Measurements from ENCODE around the gene MNT.
"Not testable (repeated sequence)": the region's sequence is repeated elsewhere in the genome, so short reads cannot be mapped to it uniquely, and the experiment has no call there.

MNT gene, protein sequence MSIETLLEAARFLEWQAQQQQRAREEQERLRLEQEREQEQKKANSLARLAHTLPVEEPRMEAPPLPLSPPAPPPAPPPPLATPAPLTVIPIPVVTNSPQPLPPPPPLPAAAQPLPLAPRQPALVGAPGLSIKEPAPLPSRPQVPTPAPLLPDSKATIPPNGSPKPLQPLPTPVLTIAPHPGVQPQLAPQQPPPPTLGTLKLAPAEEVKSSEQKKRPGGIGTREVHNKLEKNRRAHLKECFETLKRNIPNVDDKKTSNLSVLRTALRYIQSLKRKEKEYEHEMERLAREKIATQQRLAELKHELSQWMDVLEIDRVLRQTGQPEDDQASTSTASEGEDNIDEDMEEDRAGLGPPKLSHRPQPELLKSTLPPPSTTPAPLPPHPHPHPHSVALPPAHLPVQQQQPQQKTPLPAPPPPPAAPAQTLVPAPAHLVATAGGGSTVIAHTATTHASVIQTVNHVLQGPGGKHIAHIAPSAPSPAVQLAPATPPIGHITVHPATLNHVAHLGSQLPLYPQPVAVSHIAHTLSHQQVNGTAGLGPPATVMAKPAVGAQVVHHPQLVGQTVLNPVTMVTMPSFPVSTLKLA

DNA sequence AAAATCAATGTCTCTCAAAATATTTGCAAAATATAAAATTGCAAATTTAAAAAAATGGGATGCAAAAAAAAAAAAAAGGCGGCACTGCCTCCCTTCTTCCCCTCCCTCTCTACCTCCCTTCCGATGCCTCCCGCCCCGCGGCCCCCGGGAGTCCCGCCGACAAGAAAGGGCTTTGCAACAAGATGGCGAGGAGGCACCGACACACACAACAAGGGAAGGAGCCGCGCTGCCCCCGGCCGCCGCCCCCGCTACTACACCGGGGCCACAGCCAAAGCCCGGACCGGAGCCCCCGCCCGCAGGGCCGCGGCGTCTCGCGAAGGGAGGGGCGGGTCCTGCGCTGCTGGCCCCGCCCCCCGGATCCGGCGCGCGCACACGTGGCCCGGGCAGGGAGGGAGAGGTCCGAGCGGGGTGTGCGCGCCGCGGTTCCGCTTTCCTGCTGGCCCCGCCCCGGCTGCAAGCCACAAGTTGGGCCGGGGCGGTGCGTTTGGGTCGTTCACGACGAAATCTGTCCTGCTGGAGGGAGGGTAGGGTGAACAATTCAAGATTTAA is at the start of gene MNT:
Gene MNT (minus strand): TSS at position 184 of the 549 bp plus-strand sequence. CDS start 348 bp downstream, outside the sequence.
- peak; percentile 74 to 91 for DNase-seq

DNA sequence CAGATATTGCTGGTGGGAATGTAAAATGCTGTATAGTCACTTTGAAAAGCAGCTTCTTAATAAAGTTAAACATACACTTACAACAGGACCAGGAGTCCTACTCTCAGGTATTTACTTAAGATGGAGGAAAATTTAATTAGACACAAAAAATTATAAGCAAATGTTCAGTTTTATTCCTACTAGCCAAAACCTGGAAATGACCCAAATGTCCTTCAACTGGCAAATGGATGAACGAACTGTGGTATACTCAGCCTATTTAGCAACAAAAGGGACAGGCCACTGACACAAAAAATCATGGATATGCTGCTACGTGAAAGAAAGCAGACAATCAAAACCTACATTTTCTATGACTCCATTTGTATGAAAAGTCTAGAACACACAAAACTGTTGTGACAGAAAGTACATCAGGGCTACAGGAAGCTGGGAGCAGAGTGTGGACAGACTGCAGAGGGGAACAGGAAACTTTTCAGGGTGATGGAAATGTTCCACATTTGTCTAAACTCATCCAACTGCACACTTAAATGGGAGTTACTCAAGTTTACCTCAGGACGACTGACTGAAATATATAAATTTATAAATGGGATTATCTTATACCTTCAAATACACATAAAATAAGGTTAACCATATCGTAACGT is 49.3 kb upstream of the MNT start:
- DNase-seq = no peak

DNA sequence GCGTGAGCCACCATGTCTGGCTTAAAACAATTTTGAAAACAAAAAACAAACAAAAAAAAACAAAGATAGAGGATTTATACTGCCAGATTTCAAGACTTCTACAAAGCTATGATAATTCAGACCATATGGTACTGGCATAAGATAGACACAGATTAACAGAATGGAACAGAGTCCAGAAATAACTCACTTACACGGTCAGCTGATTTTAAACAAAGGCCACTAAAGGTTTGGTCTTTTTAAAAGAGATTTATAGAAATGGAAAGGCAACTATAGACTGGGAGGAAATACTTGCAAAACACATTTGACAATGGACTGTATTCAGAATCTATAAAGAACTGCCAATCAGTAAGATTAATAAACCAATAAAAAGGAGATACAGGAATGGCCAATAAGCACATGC is 48.6 kb upstream of the MNT start:
- DNase-seq = no peak

DNA sequence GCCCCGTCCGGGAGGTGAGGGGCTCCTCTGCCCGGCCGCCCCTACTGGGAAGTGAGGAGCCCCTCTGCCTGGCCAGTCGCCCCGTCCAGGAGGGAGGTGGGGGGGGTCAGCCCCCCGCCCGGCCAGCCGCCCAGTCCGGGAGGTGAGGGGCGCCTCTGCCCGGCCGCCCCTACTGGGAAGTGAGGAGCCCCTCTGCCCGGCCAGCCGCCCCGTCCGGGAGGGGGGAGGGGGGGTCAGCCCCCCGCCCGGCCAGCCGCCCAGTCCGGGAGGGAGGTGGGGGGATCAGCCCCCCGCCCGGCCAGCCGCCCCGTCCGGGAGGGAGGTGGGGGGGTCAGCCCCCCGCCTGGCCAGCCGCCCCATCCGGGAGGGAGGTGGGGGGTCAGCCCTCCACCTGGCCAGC is 46.6 kb upstream of the MNT start:
- not testable (repeated sequence) for DNase-seq

DNA sequence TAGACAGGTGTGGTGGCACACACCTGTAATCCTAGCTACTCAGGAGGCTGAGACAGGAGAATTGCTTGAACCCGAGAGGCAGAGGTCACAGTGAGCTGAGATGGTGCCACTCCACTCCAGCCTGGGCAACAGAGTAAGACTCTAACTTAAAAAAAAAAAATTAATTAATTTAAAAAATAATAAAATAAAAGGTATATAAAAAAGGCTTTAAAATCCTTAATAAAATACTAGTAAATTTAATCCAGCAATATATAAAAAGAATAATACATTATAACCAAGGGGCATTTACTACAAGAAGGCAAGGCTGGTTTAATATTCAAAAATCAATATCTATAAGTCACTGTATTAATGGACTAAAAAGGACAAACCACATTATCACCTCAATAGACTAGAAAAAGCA is 44.8 kb upstream of the MNT start:
- no peak for DNase-seq

DNA sequence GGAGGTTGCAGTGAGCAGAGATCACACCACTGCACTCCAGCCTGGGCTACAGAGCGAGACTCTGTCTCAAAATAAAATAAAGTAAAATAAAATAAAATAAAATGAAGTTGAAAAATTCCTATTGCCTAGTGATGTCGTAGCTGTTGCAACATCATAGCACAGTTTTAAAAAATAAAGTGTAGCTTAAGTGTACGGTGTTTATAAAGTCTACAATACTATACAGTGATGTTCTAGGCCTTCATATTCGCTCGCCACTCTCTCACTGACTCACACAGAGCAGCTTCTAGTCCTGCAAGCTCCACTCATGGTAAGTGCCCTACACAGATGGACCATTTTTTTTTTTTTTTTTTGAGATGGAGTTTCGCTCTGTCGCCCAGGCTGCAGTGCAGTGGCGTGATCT is 43.5 kb upstream of the MNT start:
- DNase-seq = no peak

DNA sequence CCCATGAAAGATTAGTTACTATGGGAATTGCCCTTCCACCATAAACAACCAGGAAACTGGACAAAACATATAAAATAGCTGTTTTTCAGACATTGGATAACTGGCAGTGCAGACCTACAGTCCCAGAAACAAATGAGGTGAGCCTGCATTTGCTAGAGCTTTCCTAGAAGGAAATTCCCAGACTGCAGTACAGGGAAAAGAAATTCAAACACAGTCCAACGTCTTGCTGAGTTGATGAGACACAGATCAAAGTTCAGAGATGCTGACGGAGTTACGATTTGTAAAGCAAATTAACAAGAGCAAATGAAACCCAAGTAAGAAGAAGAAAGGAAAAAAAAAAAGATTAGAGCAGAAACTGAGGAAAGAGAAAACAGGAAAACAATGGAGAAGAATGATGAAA is 41.3 kb upstream of the MNT start:
- DNase-seq = no peak

DNA sequence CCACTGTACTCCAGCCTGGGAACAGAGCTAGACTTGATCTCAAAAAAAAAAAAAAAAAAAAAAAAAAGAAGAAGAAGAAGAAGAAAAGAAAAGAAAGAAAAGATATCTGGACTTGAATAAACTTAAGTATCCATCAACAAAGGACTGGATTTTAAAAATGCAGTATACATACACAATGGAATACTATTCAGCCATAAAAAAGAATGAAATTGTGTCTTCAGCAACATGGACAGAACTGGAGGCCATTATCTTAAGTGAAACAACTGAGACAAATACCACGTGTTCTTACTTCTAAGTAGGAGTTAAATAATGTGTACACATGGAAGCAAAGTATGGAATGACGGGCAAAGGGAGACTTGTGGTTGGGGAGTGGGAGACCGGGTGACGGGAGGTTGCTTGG is 40.1 kb upstream of the MNT start:
- no peak for DNase-seq

DNA sequence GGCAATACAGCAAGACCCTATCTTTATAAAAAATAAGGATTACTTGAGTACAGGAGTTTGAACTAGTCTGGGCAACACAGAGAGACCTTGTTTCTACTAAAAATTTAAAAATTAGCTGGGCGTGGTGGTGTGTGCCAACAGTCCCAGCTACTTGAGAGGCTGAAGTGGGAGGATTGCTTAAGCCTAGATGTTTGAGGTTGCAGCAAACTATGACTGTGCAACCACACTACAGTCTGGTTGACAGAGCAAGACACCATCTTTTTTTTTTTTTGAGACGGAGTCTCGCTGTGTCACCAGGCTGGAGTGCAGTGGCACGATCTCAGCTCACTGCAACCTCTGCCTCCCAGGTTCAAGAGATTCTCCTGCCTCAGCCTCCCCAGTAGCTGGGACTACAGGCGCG is 39.1 kb upstream of the MNT start:
- not testable (repeated sequence) for DNase-seq

DNA sequence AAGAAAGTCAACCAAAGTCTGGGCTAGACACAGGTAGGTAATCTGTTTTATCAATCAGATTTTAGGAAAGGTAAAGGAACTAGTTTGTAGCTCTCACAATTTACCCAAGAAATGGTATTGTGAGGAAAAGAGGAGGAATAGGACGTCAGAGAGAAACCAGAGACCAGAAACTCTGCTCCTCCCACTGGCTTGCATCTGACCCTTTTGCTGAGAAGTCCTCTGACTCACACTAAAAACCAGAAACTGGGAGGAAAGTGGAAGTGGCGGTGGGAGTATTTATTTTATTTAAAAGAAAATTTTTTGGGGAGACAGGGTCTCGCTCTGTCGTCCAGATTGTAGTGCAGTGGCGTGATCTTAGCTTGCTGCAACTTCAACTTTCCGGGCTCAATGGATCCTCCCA is 38.0 kb upstream of the MNT start:
- DNase-seq = no peak

DNA sequence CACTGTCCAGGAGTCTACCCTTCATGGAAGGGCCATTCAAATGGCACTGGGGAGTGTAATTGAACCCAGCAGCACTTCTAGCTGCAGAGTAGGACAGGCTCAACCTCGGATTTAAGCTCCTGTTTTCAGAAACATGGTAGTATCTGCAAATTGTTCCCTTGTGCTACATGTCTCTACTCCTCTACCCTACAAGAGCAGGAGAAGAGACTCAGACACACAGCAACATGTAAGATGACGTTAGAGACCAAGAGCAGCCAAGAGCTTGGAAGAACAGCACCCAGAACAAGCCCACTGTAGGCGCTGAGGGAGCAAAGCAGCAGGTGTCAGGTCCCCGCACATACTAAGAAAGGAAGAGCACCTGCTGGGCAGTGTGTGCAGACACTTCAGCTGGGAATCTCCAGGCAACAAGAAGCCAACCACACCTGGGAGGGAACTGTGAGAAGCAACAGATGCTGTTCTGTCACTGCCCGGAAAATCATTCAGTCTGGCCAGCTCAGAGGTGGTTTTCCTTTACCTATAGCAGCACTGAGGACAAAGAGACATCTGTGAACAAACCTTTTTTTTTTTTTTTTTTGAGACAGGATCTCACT is 35.6 kb upstream of the MNT start:
- no peak for DNase-seq

DNA sequence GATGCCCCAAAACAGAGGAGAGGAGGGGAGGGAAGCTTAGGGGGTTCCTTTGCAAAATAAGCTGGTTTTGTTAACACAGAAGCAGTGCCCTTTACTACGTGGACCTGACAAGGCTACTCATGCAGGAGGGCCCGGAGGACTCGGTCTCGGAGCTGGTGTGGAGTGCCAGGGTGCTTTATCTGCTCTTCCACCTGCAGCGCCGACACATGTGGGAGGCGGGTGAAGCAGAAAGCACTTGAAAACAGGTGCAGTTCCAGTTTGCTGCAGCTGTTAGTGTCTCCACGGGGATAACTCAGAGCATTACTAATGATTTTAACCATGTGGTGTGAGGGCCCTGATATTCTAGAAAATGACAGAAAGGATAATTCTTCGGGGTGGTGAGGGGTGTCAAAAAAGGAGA is 35.0 kb upstream of the MNT start:
- no peak for DNase-seq

DNA sequence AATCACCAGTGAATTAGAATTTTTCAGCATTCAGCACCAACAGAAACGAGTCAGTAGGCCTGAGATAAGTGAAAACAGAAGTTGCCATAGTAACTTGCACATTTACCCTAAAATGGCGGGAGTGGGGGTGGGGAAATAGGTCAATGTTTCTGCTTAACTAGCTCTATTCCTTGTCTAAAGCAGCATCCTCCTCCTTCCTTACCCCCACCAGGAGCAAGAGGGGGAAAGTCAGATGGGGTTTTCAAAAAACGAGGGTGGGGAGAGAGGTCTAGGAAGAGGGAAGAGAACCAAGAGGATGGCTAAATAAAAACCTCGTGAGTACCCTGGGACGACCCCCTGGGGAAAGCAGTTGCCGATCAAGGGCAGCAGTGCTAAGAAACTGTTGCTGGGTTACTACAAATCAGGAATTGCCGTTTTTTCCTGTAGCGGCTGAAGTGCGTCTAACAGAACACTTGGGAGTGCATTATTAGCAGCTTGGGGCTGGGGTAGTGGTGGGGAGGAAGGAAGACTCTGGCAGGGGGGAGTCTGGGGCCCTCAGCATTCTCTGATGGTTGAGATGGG is 34.4 kb upstream of the MNT start:
- no peak for DNase-seq

DNA sequence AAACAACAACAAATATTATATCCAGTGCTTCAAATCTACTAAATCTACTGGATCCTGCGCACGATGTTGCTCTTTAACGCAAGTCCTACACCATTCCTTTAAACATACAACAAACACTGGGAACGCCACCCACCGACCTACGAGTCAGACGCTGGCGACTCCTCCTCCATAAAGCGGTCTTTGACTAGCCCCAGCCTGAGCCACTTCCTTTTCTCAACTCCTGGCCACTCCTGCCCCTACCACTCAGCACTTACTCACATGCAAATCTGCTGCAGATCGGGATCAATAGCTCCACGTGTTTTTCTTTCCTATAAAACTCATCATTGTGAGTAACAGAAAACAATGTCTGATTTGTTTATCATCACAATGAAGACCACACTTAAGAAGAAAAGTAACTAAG is 32.8 kb upstream of the MNT start:
- no peak for DNase-seq

DNA sequence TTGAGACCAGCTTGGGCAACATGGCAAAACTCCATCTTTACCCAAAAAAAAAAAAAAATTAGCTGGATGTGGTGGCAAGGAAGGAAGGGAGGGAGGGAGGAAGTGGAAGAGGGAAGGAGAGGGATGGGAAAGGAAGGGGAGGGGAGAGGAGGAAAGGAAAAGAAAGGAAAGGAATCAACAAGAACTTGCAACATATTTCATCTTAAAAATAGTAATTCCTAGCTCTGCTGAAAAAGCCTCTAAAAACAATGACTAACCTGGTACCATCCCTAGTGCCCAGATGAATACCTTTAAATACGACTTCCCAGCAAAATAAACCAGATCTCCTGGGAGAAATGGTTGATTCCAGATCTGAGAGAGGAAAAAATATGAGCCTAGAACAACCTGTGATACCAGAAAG is 27.1 kb upstream of the MNT start:
- no peak for DNase-seq

DNA sequence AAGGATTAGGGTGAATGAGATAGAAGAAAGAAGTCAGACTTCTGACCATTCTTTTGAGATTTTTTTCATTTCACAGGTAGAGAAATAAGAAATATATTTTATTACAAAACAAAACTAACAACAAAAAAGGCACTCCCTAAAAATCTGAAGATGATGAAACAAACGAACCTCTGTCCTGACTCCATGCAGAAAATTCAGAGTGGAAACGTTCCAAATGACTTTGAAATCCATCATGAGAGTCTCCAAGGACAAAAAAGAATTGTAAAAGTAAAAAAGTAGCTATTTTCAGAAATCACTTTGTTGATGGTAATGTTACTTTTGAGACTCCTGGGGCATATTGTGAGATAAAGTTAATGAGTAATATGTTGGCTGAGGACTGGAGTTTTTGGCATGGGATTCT is 26.4 kb upstream of the MNT start:
- DNase-seq = no peak

DNA sequence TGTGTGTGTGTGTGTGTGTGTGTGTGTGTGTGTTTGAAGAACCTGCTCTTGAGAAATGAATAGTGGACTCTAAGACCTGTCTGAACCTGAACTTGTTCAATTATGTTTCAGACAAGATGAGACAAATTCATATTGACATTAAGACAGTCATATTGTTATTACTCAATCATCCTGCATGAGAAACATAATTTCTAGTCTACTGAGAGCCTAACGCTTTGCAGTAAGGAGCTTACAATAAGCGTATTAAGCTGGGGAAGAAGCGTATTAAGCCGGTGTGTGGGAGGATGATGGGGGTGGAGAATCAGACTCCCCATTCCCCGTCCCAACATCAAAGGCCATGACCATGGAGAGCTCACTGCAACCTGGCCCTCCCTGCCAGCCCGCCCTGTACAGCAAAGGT is 22.4 kb upstream of the MNT start:
- no peak for DNase-seq

DNA sequence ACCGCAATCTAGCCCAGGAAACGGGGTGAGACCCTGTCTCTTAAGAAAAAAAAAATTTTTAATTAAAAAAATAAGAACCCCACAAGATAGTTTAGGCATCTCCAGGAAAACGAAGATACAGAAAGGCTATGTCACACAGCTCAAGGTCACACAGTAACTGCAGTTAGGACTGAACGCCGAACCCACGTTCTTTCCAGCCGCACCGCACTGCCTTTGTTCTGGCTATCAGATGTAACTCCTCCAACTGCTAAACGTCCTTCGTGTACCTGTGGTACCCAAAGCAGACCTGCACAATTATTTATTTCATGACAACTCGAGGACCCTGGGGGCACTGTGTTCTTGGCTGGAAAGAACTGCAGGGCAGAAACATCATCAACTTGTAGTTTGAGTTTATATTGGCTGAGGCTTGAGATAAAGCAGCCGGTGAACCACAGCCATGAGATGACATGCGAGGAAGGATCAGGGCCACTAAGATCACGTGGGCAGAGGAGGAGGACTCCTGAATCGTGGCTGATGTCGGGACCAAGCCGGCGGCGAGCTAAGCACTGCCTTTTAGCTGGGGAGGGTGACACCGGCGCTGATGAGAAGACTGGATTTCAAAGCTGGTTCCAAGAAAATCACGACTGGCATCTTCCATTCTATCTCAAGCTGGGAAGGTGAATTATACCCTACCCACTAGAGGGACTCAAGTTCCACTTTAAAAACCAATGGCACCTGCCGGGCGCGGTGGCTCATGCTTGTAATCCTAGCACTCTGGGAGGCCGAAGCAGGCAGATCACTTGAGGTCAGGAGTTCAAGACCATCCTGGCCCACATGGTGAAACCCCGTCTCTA is 20.7 kb upstream of the MNT start:
- DNase-seq = no peak

DNA sequence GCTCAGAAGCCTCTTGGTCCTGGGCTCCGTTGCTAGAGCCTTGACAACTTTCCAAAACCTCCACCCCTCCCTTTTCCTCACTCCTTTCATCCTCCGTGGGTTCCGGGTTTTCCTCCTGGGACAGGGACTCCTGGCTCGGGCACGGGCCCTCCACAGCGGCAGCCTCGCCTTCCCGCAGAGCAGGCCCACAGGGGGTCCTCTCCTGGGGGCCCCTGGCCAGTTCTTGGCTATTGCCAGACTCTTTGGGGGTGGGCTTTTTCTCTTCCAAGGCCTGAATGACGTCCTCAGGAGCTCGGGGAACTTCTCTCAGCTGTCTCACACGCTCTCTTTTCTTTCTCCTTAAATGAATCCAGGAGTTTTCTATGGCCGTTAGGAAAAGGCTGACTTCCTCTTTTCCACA is 19.3 kb upstream of the MNT start:
- DNase-seq = no peak

DNA sequence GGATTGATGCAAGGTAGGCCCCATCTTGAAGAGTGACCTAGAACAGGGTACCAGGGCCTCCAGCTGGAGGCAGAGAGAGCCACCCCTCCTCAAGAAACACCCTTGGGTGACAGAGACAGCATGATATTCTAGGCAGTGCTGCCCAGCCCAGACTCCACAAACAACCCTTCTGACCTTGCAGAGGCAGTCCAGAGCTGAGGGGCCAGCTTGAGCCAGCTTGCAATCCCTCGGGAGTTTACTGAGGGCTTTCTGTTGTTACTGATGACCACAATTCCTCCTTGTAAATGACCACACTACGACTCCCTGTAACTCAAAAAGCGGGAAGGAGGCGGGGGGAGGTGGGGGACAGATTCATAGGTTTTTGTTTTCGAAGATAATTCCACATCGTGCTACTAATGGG is 18.6 kb upstream of the MNT start:
- no peak for DNase-seq

DNA sequence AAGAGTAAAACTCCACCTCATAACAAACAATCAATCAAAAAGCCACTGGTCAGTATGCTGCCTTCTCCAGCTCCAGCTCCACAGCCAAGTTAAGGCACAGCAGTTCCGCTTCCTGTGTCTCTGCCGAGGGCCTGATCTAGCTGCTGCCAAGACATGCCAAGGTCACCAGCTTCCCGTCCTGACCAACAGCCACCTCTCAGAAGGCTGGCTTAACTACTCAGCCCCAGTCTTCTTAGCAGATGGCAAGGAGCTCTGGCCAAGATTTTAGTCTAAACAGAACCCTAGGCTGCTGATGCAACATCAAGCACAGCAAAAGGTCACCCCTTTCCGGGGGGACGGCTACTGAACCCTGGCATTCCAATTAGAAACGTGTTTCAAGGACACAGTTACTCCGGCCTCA is 17.7 kb upstream of the MNT start:
- DNase-seq = no peak

DNA sequence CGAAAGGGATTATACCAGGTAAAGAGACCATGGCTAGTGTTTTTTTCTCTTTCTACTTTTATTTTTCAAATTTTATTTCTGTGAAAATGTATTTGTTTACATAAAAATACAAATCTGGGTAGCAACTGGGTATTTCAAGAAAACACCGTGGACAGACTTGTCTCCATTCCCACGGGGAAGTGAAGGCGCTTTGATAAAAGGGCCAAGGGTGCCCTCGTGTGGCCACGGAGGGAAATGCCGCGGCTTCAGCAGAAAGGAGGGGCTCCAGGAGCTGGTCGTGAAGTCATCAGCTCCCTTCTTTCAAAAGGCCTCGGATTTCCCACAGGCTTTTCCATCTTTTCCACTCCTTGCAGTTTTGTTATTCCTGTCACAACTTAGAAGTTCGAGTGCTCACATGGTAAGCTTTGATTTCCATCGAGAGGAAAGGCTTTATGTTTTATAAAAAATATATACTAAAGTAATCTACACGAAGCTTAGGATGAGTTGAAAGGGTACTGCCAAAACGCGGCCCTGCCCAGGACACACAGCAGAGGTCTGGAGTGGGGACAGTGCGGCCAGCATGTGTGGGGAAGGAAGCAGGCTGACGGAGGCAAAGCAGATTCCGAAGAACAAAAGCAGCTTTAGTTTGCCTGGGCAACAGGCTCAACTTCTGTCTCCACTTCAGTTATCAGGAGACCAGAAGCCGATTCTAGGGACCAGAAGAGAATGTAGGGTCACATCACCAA is 15.3 kb upstream of the MNT start:
- DNase-seq = peak; percentile 33 to 70
